Hindlimb muscle (tissue), 1 donor: ENCODE data around the gene MPPED1. TPM values are rescaled to one million over a fixed set of nuclear protein-coding genes. Genes with fewer than 3 reads are reported as not detected.

ENCODE experiments used
- DNase-seq: peaks from one replicate; pipeline ENCODE4 v3.0.0-alpha.2; 2013
- polyA plus RNA-seq: library from polyadenylated mRNA; unstranded; fragments of 120-200 nt; gene quantifications from one replicate; pipeline ENCODE4 v1.2.1, GENCODE V29; 2013; ENCODE audit not compliant: insufficient read length

Gene MPPED1
- polyA plus RNA-seq, 1 donor, result 0.32 TPM

DNA sequence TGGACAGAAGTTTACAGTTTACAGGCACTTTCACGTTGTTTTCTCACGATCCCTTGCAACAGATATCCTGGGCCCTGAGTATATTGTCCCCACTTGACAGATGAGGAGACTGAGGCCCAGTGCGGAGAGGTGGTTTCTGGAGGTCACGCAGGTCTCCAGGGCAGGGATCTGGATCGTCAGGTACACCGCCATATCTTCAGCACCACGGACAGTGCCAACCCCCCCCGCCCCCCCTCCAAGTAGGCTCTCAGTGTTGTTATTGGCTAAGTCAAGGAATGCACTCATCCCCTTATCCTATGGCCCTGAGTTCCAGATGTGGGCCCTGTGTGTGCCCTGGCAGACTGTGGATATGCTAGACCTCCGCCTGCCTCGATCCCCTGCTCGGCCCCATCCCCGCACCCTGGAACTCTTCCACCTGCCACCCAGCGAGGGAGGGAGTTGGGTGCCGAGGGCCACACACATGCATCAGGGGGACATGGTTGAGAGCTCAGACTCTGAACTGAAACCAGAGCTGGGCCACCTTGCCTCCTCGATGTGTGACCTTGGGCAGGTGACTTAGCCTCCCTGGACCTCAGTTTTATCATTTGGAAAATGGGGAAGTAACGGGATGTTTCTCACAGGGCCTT, 37.5 kb downstream of the MPPED1 start:
- DNase-seq, result no peak

GRCh38 chr22:43449831-43450225, 38.0 kb downstream of the MPPED1 start:
- DNase-seq, result no peak

GRCh38 chr22:43451371-43452050, 39.7 kb downstream of the MPPED1 start:
- DNase-seq, result no peak

GRCh38 chr22:43455846-43456245, 44.0 kb downstream of the MPPED1 start:
- no peak for DNase-seq

GRCh38 chr22:43457002-43457401, 45.2 kb downstream of the MPPED1 start:
- DNase-seq, result no peak

- DNase-seq, result no peak
These were observed 50.9 kb downstream of the MPPED1 start for GRCh38 chr22:43462701-43463100.

DNA sequence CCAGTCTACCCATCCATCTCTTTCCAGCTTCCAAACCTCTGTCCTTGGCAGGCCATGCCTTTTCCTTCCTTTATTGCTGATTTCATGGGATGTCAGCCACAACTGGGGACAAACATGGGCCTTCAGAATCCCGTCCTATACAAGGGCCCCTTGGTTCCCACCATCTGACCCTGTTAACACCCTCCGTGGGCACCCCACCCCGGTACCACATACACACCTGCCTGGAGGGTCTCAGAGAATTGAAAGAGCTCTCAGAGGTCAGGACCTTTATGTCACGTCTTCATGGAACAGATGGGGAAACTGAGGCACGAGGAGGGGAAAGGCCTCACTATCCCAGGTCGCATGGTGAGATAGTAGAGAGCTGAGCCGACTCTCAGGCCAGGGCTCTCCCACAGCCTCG, 53.0 kb downstream of the MPPED1 start:
- no peak for DNase-seq

DNA sequence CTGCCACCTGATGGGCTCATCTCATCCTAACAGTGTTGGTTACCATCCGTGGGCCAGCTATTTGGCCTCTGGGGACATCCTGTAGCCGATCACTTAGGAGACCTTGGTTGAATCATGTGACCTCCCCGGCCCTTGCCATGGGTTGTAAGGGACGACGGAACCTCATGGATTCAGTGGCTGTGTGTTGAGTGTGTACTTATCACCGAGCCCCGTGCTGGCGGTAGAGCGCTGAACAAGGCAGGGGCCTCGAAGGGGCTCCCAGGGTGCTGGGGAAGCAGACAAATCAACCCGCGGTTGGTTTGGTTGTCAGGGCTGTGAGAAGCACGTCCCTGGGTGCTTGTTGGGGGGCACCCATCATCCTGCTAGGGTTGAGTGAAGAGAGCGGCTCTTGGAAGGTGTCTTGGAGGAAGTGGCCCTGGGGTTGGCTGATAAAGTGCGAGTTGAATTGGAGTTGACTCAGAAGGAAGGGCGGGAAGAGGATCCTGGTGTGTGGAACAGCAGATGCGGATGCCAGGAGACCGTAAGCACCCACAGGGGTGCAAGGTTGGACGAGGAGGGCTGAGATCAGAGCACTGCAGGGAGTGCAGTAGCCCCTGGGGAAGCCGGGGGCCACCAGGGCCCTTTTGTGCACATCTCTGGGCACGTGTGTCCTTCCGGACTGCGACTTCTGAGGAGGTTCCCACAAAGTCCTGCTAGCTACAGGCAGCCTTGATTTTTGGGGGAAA, 53.6 kb downstream of the MPPED1 start:
- DNase-seq, result no peak

- no peak for DNase-seq
These were observed 54.9 kb downstream of the MPPED1 start for GRCh38 chr22:43466710-43467109.

DNA sequence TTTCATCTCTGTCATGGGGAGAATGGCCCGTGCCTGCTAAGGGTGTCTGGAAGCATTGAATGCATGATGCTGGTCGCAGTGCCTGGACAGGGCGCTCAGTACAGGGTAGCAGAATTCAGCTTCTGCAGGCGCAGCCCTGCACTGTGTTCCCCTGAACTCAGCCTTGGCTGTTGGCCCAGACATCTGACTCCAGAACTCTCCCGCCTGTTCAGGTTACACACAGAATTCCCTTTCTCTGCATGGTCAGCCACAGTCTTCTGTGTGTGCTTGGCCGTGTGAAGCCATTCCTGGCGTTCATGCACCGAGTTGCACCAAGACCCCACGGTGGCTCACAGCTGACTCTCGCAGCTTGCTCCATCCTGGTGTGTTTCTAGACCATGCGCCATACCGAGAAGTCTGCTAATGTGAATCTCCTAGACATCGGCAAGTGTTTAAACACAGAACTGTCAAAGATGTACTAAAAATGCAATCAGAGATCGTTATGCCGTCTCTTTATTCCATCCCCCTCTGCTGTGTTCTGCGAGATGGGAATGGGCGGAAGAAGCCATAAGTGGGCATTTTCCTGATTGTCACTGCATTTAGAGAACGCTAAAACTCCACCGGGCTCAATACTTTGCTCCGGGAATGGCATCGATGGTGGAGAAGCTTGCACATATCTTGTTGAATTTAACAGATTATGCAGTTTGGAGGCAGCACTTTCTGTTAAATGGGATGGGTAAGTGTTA, 55.6 kb downstream of the MPPED1 start:
- no peak for DNase-seq

GRCh38 chr22:43470253-43470652, 58.4 kb downstream of the MPPED1 start:
- DNase-seq, result no peak

DNA sequence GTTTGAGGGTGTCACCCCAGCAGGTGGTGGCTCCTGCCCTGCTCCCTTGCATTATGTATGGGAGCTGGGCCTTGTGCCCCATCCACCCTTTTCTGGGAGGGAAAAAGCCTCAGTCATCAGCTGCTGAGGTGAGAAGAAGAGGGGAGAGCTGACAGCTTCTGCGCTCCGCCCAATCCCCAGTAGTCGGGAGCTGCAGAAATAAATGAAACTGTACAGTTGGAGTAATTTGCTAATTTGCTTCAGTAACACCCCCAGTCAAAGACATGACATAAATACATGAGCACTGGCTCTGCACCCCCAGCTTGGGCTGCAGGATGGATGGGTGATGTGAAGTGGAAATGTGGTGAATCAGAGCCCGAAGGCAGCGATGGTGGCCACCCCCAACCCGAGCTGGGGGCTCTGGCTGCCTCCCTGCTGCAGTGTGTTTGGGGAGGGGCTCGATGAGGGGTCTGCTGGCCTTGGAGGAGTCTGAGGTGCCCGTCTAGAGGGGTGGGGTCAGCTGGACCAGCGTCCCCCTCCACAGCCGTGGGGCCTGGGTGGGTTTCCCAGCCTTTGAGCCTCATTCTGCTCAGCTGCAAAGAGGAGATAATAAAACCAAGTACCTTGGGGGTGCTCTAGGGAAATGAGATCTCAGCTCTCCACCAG, 59.2 kb downstream of the MPPED1 start:
- DNase-seq, result no peak

DNA sequence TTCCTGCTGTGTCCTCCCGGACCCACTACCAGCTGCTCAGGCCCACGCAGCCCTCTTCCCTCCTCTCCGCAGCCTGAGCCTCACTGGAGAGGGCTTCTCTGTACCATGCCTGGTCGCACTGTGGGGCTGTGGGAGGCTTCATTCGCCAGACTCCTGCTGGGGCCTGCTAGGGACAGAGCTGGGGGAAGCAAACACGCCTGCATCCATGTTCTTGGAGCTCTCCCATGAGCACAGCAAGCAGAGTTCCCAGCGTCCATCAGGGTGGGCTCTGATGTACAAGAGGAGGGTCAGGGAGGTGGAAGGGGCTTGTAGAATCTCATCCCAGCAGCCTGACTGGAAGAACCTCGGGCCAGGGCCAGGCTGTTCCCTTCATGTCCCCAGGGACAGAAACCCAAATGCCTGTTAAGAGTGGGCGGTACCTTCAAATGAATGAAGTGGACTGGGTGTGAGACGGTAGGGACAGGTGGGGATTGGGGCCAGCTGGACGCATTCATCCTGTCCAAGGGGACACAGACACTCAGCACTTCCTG, 59.9 kb downstream of the MPPED1 start:
- no peak for DNase-seq

DNA sequence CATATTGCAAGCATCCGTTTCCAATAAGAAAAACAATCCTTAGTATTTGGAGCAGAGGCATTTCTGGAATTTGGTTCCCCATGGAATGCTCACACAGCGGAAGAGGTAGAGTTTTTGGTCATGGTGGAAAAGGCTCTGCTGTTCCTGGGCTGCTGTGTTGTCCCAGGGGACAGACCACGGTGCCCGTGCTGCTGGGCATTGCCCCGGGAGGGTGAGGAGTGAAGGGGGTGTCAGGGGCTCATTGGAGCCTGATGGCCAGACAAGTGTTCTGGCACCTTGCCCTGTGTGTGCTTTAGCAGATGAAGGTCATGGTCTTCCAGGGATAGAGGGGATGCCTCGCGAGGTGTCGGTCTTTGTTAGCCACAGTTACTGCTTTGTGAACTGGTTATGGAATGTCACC, 61.2 kb downstream of the MPPED1 start:
- no peak for DNase-seq

- DNase-seq, result no peak
These were observed 61.6 kb downstream of the MPPED1 start for GRCh38 chr22:43473441-43473840.

- no peak for DNase-seq
These were observed 62.6 kb downstream of the MPPED1 start for GRCh38 chr22:43474161-43475101.

GRCh38 chr22:43475549-43476076, 63.8 kb downstream of the MPPED1 start:
- no peak for DNase-seq

- no peak for DNase-seq
These were observed 64.5 kb downstream of the MPPED1 start for GRCh38 chr22:43476341-43476740.

GRCh38 chr22:43476751-43477725, 65.2 kb downstream of the MPPED1 start:
- no peak for DNase-seq

DNA sequence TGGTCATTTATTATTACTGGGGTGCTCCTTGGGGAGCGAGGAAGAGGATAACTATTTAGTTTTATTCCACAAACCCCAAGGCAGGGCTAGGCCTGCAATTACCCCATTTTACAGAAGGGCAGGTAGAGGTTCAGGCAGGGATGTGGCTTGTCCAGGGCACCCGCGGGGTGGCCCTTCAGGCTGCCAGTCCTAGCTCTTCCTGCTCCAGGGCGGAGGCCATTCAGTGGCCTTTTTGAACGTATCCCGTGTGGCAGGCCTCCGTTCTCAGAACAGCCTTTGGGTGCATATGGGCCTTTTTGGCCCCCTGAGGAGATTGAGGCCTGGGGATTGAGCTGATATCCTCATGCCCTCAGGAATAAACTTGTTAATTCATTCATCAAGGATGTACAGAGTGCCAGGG, 66.2 kb downstream of the MPPED1 start:
- DNase-seq, result no peak
